GM23248 (cell line): ENCODE data around the gene PARD3B. TPM values are rescaled to one million over a fixed set of nuclear protein-coding genes. Genes with fewer than 3 reads are reported as not detected.
A peak's percentile ranks its signal among the peaks of the same experiment; 100 is the strongest.

Experiments used
- DNase-seq: peaks from one replicate; pipeline ENCODE4 v3.0.0-alpha.2; 2015
- H2AFZ ChIP-seq: fragments of 200-600 bp; sonication (generic); 2 replicates; pipeline ENCODE4 v1.6.1; 2016; ENCODE audit warnings: antibody characterized with exemption
- H3F3A ChIP-seq: fragments of 200-600 bp; sonication (generic); 2 replicates; pipeline ENCODE4 v1.6.1; 2016; ENCODE audit warnings: mild to moderate bottlenecking, antibody characterized with exemption, mixed run types; ENCODE audit not compliant: insufficient read depth
- H3K27ac ChIP-seq: fragments of 200-600 bp; sonication (generic); 2 replicates; pipeline ENCODE4 v1.5.1; 2016; ENCODE audit warnings: mild to moderate bottlenecking
- H3K27me3 ChIP-seq: fragments of 200-600 bp; sonication (generic); replicated peaks from 2 replicates; pipeline ENCODE4 v1.6.1; 2016; ENCODE audit warnings: mild to moderate bottlenecking; ENCODE audit not compliant: insufficient read depth
- H3K36me3 ChIP-seq: fragments of 200-600 bp; sonication (generic); 2 replicates; pipeline ENCODE4 v1.6.1; 2016; ENCODE audit warnings: low read depth, mild to moderate bottlenecking
- H3K4me1 ChIP-seq: fragments of 200-600 bp; sonication (generic); 2 replicates; pipeline ENCODE4 v1.6.1; 2016; ENCODE audit warnings: mild to moderate bottlenecking; ENCODE audit not compliant: insufficient read depth
- H3K4me2 ChIP-seq: fragments of 200-600 bp; sonication (generic); one replicate; pipeline ENCODE4 v1.6.1; 2016; ENCODE audit warnings: mild to moderate bottlenecking; ENCODE audit not compliant: unreplicated experiment
- H3K4me3 ChIP-seq: fragments of 200-600 bp; sonication (generic); 2 replicates; pipeline ENCODE4 v1.5.1; 2016; ENCODE audit warnings: mild to moderate bottlenecking
- H3K79me2 ChIP-seq: fragments of 200-600 bp; sonication (generic); 2 replicates; pipeline ENCODE4 v1.6.1; 2016; ENCODE audit warnings: mild to moderate bottlenecking; ENCODE audit not compliant: insufficient read depth
- H3K9ac ChIP-seq: fragments of 200-600 bp; sonication (generic); 2 replicates; pipeline ENCODE4 v1.6.1; 2016; ENCODE audit warnings: mild to moderate bottlenecking
- H3K9me2 ChIP-seq: fragments of 200-600 bp; sonication (generic); 2 replicates; pipeline ENCODE4 v1.6.1; 2016; ENCODE audit warnings: mixed run types, mild to moderate bottlenecking, moderate library complexity; ENCODE audit not compliant: insufficient read depth
- H3K9me3 ChIP-seq: fragments of 200-600 bp; sonication (generic); one replicate; pipeline ENCODE4 v1.6.1; 2017; ENCODE audit warnings: low read depth
- H4K20me1 ChIP-seq: fragments of 200-600 bp; sonication (generic); 2 replicates; pipeline ENCODE4 v1.6.0; 2016; ENCODE audit not compliant: insufficient read depth
- EZH2 ChIP-seq: fragments of 200-600 bp; sonication (generic); IDR thresholded peaks from 2 replicates; pipeline ENCODE4 v1.6.1; 2018; ENCODE audit warnings: antibody characterized with exemption, mild to moderate bottlenecking; ENCODE audit not compliant: insufficient read depth, poor library complexity, severe bottlenecking
- EZH2phosphoT487 ChIP-seq: fragments of 200-600 bp; sonication (generic); IDR thresholded peaks from 2 replicates; pipeline ENCODE4 v1.6.1; 2018; ENCODE audit warnings: antibody characterized with exemption, moderate library complexity, mild to moderate bottlenecking, low read depth; ENCODE audit not compliant: insufficient read depth
- WGBS, 2 experiments: methylation state at CpG; one replicate each; pipeline ENCODE4 v1.1.6; 2015 to 2017; ENCODE audit warnings: low lambda C conversion rate in 2 of 2, low coverage in 1 of 2; ENCODE audit errors: missing lambda C conversion rate in 2 of 2; 5-methylcytosine and 5-hydroxymethylcytosine counted together
- in situ Hi-C: fragments of 300-500 bp; cut with MboI; formaldehyde crosslinking; loops from 2 replicates; pipeline ENCODE4 v1.15.0; 2020
- polyA plus RNA-seq: library from polyadenylated mRNA; unstranded; fragments of >200 nt; fragmentation: Nextera tagmentation; extraction: Ambion mirVana; gene quantifications from 2 replicates; pipeline ENCODE4 v1.2.1, GENCODE V29; 2016
- total RNA-seq: library from RNA; depleted of rRNA; stranded (reverse); fragments of >200 nt; shearing (Covaris generic); gene quantifications from 2 replicates; pipeline ENCODE4 v1.2.3, GENCODE V29; 2014

PARD3B gene
- total and polyA plus RNA-seq, 2 experiments from 2014 or later, result 2.5 to 6.9 TPM

- no peaks in the 10 kb centered on the region for H3K9me2 ChIP-seq
- H3K4me1 ChIP-seq, result no peaks in the 10 kb centered on the region
- 75 to 83% methylated on average over 3 of the region's 3 CpGs for WGBS, 2 experiments
- no peak overlapping the region for H3K4me3 ChIP-seq
- in situ Hi-C loops, result no loop called here
- no peaks in the 10 kb centered on the region for H4K20me1 ChIP-seq
- H3K9me3 ChIP-seq, result no peaks in the 10 kb centered on the region
- no peak for TF ChIP-seq EZH2phosphoT487
- no peak for TF ChIP-seq EZH2
- H2AFZ ChIP-seq, result no peak overlapping the region
- DNase-seq, result no peak
- no peak overlapping the region for H3K9ac ChIP-seq
- H3K36me3 ChIP-seq, result no peaks in the 10 kb centered on the region
- H3K4me2 ChIP-seq, result no peak overlapping the region
- no peaks in the 10 kb centered on the region for H3K79me2 ChIP-seq
- H3F3A ChIP-seq, result no peaks in the 10 kb centered on the region
- H3K27ac ChIP-seq, result no peak overlapping the region
- H3K27me3 ChIP-seq, result no peaks in the 10 kb centered on the region
Measured at GRCh38 chr2:205169464-205169863, 624.2 kb downstream of the PARD3B start.

GRCh38 chr2:205170399-205170798 is 625.1 kb downstream of the PARD3B start:
- Histone ChIP-seq H3K9me3 (no peaks in the 10 kb centered on the region), H4K20me1 (no peaks in the 10 kb centered on the region), H3K4me1 (no peaks in the 10 kb centered on the region), H3K4me2 (no peak overlapping the region), H3K36me3 (no peaks in the 10 kb centered on the region), H2AFZ (no peak overlapping the region), H3K9ac (no peak overlapping the region), H3K4me3 (no peak overlapping the region), H3F3A (no peaks in the 10 kb centered on the region), H3K27me3 (no peaks in the 10 kb centered on the region), H3K27ac (no peak overlapping the region), H3K79me2 (no peaks in the 10 kb centered on the region), H3K9me2 (no peaks in the 10 kb centered on the region)
- in situ Hi-C loops, result no loop called here
- no peak for DNase-seq
- no peak for TF ChIP-seq EZH2phosphoT487
- TF ChIP-seq EZH2, result no peak
- 95 to 96% methylated on average over 12 of the region's 12 CpGs for WGBS, 2 experiments

GRCh38 chr2:205171261-205171940 is 626.1 kb downstream of the PARD3B start:
- no peak for TF ChIP-seq EZH2
- TF ChIP-seq EZH2phosphoT487, result no peak
- Histone ChIP-seq H3K4me2 (no peak overlapping the region), H3K9ac (no peak overlapping the region), H3K27ac (no peak overlapping the region), H3K27me3 (no peaks in the 10 kb centered on the region), H3K9me2 (no peaks in the 10 kb centered on the region), H3K79me2 (no peaks in the 10 kb centered on the region), H3K36me3 (no peaks in the 10 kb centered on the region), H3K4me3 (no peak overlapping the region), H3K4me1 (no peaks in the 10 kb centered on the region), H3F3A (no peaks in the 10 kb centered on the region), H4K20me1 (no peaks in the 10 kb centered on the region), H2AFZ (no peak overlapping the region), H3K9me3 (no peaks in the 10 kb centered on the region)
- in situ Hi-C loops, result no loop called here
- WGBS, 2 experiments, result 91 to 92% methylated on average over 4 of the region's 4 CpGs
- no peak for DNase-seq

- Histone ChIP-seq H3K4me2 (no peak overlapping the region), H3K4me1 (no peaks in the 10 kb centered on the region), H3F3A (no peaks in the 10 kb centered on the region), H3K27me3 (no peaks in the 10 kb centered on the region), H4K20me1 (no peaks in the 10 kb centered on the region), H3K4me3 (no peak overlapping the region), H3K27ac (no peak overlapping the region), H3K79me2 (no peaks in the 10 kb centered on the region), H3K36me3 (no peaks in the 10 kb centered on the region), H3K9ac (no peak overlapping the region), H3K9me2 (no peaks in the 10 kb centered on the region), H3K9me3 (no peaks in the 10 kb centered on the region), H2AFZ (no peak overlapping the region)
- 70 to 87% methylated on average over 4 of the region's 4 CpGs for WGBS, 2 experiments
- DNase-seq, result no peak
- in situ Hi-C loops, result no loop called here
- TF ChIP-seq EZH2phosphoT487 (no peak), EZH2 (no peak)
Measured at GRCh38 chr2:205175831-205176230, 630.6 kb downstream of the PARD3B start.

GRCh38 chr2:205176546-205176945 is 631.3 kb downstream of the PARD3B start:
- no peaks in the 10 kb centered on the region for H3K79me2 ChIP-seq
- H3K27ac ChIP-seq, result no peak overlapping the region
- no peak overlapping the region for H3K9ac ChIP-seq
- H3K36me3 ChIP-seq, result no peaks in the 10 kb centered on the region
- no peak overlapping the region for H2AFZ ChIP-seq
- in situ Hi-C loops, result no loop called here
- DNase-seq, result peak; percentile 17
- H3K4me2 ChIP-seq, result no peak overlapping the region
- no peaks in the 10 kb centered on the region for H3K9me3 ChIP-seq
- no peak for TF ChIP-seq EZH2
- no peak for TF ChIP-seq EZH2phosphoT487
- no peaks in the 10 kb centered on the region for H3K9me2 ChIP-seq
- H3K27me3 ChIP-seq, result no peaks in the 10 kb centered on the region
- H4K20me1 ChIP-seq, result no peaks in the 10 kb centered on the region
- no peaks in the 10 kb centered on the region for H3K4me1 ChIP-seq
- WGBS, 2 experiments, result 72 to 75% methylated on average over 2 of the region's 2 CpGs
- no peaks in the 10 kb centered on the region for H3F3A ChIP-seq
- H3K4me3 ChIP-seq, result no peak overlapping the region
